Brain pericyte (primary cell): ENCODE measurements around the gene CNOT1.
"Not testable (repeated sequence)": the region's sequence is repeated elsewhere in the genome, so short reads cannot be mapped to it uniquely, and the experiment has no call there.

Source experiments
- DNase-seq: peaks from one replicate; pipeline ENCODE4 v3.0.0-alpha.2; 2012; ENCODE audit warnings: low read depth, low spot score

Gene CNOT1

GRCh38 chr16:58582133-58582532 lies 47.5 kb downstream of the CNOT1 start:
- no peak for DNase-seq

- DNase-seq, result no peak
Measured at GRCh38 chr16:58579587-58579986, 50.0 kb downstream of the CNOT1 start.

GRCh38 chr16:58578642-58579041 lies 51.0 kb downstream of the CNOT1 start:
- no peak for DNase-seq

GRCh38 chr16:58577141-58577540 lies 52.5 kb downstream of the CNOT1 start:
- no peak for DNase-seq

- DNase-seq, result no peak
Measured at GRCh38 chr16:58574895-58575294, 54.7 kb downstream of the CNOT1 start.

GRCh38 chr16:58565697-58566096 lies 63.9 kb downstream of the CNOT1 start:
- not testable (repeated sequence) for DNase-seq

GRCh38 chr16:58563775-58564174 lies 65.9 kb downstream of the CNOT1 start:
- no peak for DNase-seq

GRCh38 chr16:58563235-58563634 lies 66.4 kb downstream of the CNOT1 start:
- DNase-seq, result no peak

GRCh38 chr16:58556678-58557077 lies 72.9 kb downstream of the CNOT1 start:
- DNase-seq, result no peak

GRCh38 chr16:58551496-58551895 lies 78.1 kb downstream of the CNOT1 start:
- DNase-seq, result no peak

GRCh38 chr16:58548378-58548777 lies 81.2 kb downstream of the CNOT1 start:
- no peak for DNase-seq

- DNase-seq, result no peak
Measured at GRCh38 chr16:58543685-58544084, 85.9 kb downstream of the CNOT1 start.

- DNase-seq, result no peak
Measured at GRCh38 chr16:58542291-58542690, 87.3 kb downstream of the CNOT1 start.

- DNase-seq, result no peak
Measured at GRCh38 chr16:58541711-58542110, 87.9 kb downstream of the CNOT1 start.

- DNase-seq, result no peak
Measured at GRCh38 chr16:58537124-58537906, 92.3 kb downstream of the CNOT1 start.

- no peak for DNase-seq
Measured at GRCh38 chr16:58536278-58536677, 93.3 kb downstream of the CNOT1 start.

- no peak for DNase-seq
Measured at GRCh38 chr16:58535100-58535499, 94.5 kb downstream of the CNOT1 start.

GRCh38 chr16:58533751-58534470 lies 95.7 kb downstream of the CNOT1 start:
- no peak for DNase-seq

GRCh38 chr16:58532414-58532813 lies 97.2 kb downstream of the CNOT1 start:
- no peak for DNase-seq

- no peak for DNase-seq
Measured at GRCh38 chr16:58530179-58530578, 99.4 kb downstream of the CNOT1 start.

GRCh38 chr16:58519707-58520106 lies 109.9 kb downstream of the CNOT1 start:
- no peak for DNase-seq

GRCh38 chr16:58518980-58519368 lies 110.7 kb downstream of the CNOT1 start:
- DNase-seq, result no peak
